HG03097 (cell line): ENCODE measurements around the gene SYCP2.

Experiments used
- ATAC-seq: cut with Tn5 transposase; IDR thresholded peaks from one replicate; pipeline ENCODE4 v1.9.1; 2021; ENCODE audit not compliant: unreplicated experiment, low FRiP score

The SYCP2 gene

DNA sequence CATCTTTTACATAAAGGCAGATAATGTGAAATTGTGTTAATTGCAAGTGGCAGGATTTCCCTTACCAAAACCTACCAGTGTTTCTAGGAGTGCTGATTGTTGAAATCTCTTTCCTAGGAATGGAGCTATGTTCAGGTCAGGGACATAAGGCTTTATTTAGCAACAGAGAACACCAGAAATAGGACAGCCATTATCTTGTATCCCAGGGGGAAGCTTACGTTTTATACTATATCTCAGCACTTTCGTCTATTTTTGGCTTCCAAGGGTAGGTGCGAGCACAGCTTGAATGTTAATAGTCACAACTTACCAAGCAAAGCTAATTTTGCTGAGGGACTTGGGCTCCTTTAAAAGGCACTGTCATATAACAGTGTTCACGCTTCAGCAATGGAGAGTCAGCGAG is 94.0 kb downstream of the SYCP2 start:
- ATAC-seq, result no peak

- no peak for ATAC-seq
Observed at GRCh38 chr20:59837623-59838394, 95.6 kb downstream of the SYCP2 start.

GRCh38 chr20:59836767-59837166 is 96.7 kb downstream of the SYCP2 start:
- no peak for ATAC-seq

- ATAC-seq, result no peak
Observed at GRCh38 chr20:59835448-59836395, 97.7 kb downstream of the SYCP2 start.

- ATAC-seq, result no peak
Observed at GRCh38 chr20:59835057-59835447, 98.4 kb downstream of the SYCP2 start.

- ATAC-seq, result no peak
Observed at GRCh38 chr20:59832406-59833363, 100.8 kb downstream of the SYCP2 start.

GRCh38 chr20:59831916-59832270 is 101.5 kb downstream of the SYCP2 start:
- no peak for ATAC-seq

DNA sequence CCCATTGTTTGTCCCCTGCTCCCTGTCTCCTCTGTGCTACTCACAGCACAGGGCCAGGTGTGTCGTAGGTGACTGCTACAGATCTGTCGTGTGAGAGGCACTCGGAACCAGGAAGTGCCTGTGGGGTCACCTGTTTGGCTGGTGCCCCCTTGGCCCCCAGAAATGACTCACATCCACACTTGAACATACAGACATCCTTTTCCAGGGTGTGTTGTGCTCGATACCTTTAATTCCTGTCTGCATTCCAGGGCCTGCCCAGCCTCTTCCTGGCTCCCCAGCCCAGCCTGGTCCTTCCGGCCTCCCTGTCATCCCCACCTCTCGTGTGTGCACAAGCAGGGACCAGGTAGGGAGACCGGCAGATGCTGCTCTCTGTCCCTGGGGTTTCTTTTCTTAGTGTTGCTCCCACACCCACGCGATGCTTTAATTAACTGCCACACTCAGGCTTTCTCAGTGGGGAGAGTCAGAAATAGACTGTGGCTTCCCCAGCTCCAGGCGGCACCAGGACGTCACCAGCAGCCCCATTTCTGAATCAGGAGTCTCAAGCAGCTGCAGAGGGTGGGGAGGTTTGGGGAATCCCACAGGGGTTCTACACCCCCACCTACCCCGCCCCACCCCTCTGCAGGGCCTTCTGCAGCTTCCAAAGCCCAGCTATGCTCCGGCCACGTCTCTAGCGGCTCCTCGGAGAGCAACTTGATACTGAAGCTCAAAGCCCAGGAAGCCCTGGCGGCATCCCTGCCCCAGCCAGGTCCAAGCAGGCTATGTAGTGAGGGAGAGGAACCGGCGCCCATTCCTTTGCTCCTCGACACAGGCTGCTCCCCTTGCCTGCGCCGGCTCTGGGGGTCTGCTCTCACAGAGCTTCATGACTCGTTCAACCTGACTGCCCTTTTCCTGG is 102.2 kb downstream of the SYCP2 start:
- no peak for ATAC-seq

DNA sequence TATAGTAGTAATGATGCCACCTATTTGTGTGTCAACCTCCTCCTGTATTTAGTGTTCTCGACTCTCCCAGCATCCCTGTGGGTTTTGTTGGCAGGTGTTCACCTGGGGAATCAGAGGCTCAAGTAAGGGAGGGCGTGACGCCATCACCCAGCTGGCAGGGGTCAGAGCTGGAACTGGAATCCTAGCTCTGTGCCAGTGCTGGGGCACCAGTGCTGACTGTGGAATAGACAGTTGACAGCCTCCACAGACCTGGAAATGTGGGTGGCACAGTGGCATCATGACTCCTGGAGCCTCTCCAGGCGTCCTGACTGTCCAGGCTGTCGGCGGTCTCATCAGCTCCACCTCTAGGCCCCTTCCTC is 102.8 kb downstream of the SYCP2 start:
- ATAC-seq, result no peak

- no peak for ATAC-seq
Observed at GRCh38 chr20:59829786-59830664, 103.4 kb downstream of the SYCP2 start.

- no peak for ATAC-seq
Observed at GRCh38 chr20:59829054-59829785, 104.2 kb downstream of the SYCP2 start.

GRCh38 chr20:59828125-59829053 is 105.0 kb downstream of the SYCP2 start:
- no peak for ATAC-seq

GRCh38 chr20:59827138-59828056 is 106.0 kb downstream of the SYCP2 start:
- ATAC-seq, result no peak

GRCh38 chr20:59825944-59826759 is 107.3 kb downstream of the SYCP2 start:
- ATAC-seq, result no peak

GRCh38 chr20:59825563-59825920 is 107.9 kb downstream of the SYCP2 start:
- ATAC-seq, result no peak
